ENCODE results near the gene YIPF3.
"Not testable (repeated sequence)": the region's sequence is repeated elsewhere in the genome, so short reads cannot be mapped to it uniquely, and the experiment has no call there.

Gene YIPF3

GRCh38 chr6:43516697-43517504 lies at the start of gene YIPF3, which contains the start of gene POLR1C:
YIPF3 (minus strand) TSS chr6:43516926; CDS start chr6:43516807, 119 bp downstream.
POLR1C (plus strand) TSS chr6:43517089; CDS start chr6:43517110, 21 bp downstream.
- peak; percentile 90 for DNase-seq (ENCODE audit: low read depth, low spot score)

GRCh38 chr6:43559328-43559727 lies 42.6 kb upstream of the YIPF3 start:
- DNase-seq (ENCODE audit: low read depth, low spot score): no peak

DNA sequence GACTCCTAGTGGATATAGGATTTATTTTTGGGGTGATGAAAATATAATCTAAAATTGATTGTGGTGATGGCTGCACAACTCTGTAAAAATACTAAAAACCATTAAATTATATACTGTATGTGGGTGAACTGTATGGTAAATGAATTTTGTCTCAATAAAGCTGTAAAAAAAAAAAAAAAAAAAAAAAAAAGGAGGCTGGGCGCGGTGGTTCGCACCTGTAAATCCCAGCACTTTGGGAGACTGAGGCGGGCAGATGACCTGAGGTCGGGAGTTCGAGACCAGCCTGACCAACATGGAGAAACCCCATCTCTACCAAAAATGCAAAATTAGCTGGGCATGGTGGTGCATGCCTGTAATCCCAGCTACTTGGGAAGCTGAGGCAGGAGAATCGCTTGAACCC lies 40.9 kb upstream of the YIPF3 start:
- not testable (repeated sequence) for DNase-seq (ENCODE audit: low read depth, low spot score)

DNA sequence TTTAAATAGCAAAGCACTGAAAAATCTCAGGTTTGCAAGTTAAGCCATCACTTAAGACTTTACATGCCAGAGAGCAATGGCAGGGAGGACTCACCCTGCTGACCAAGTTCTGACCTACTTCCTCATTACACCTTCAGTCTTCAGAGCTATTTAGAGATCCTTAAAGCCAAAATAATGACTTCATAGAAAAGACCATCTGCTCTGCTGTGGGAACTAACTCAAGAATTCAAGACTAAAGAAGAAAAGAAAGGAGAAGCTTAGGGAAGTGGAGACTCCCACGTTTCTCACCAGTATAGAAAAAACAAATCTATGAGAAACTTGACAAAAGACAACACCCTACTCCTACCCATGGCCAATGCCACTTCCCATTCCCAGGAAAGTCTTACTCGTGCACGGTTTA lies 30.5 kb upstream of the YIPF3 start:
- no peak for DNase-seq (ENCODE audit: low read depth, low spot score)

DNA sequence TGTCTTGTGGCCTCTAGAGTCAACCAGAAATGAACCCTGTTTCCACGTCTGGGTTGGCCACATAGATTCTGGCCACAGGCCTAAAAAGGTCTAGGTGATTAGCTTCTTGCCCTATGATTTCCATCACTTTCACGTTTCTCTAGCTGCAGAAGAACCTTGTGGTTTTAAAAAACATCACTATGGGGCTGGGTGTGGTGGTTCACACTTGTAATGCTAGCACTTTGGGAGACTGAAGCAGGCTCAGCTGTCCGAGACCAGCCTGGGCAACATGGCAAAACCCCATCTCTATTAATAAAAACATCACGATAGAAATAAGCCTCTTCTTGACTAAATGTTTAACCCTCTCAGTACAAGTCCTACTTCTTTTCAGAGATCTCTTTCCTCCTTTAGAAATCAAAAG lies 27.7 kb upstream of the YIPF3 start:
- no peak for DNase-seq (ENCODE audit: low read depth, low spot score)

DNA sequence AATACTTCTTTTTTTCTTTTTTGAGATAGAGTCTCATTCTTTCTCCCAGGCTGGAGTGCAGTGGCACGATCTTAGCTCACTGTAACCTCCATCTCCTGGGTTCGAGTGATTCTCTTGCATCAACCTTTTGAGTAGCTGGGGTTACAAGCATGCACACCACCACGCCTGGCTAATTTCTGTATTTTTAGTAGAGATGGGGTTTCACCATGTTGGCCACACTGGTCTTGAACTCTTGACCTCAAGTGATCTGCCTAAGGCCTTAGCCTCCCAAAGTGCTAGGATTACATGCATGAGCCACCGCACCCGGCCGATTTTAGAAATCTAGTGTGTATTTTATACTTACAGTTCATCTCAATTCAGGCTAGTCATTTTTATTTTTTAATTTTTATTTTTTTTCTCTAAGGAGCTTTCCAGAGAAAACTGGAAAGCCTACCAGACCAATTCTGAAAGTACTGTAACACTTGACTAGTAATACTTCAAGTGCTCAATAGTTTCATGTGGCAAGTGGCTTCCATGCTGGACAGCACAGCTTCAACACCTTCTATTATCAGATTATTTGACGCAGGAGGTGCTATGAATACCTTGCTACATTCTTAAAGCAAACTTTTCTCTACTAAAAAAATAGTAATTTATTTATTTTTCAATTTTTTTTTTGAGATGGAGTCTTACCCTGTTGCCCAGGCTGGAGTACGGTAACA lies 25.2 kb upstream of the YIPF3 start:
- DNase-seq (ENCODE audit: low read depth, low spot score): no peak

DNA sequence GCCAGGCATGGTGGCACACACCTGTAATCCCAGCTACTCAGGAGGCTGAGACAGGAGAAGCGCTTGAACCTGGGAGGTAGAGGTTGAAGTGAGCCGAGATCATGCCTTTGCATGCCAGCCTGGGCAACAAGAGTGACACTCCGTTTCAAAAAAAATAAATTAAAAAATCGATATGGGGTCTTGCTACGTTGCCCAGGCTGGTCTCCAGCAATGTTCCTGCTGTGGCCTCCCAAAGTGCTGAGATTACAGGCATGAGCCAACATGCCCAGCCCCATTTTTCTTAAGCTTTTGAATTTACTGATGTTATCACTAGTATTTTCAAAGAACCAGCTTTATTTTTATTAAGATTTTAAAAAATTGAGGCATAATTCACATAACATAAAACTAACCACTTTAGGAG lies 23.8 kb upstream of the YIPF3 start:
- DNase-seq (ENCODE audit: low read depth, low spot score): no peak

DNA sequence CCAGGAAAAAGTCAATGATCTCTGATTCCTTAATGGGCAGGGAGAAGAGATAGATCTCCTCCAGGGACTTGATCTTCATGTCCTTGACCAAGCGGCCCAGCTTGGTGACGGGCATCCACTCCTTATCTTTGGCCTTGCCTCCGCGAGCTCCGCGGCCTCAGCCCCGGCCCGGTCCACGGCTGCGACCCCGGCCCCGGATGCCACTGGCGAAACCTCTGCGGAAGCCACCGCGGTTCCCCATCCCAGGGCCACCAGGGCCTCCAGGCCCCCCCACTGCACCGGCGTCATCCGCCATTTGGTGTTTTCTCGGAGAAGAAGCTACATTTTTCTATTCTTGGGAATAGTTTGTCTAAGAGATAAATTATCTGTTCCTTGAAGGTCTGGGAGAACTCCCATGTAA lies 22.7 kb upstream of the YIPF3 start:
- not testable (repeated sequence) for DNase-seq (ENCODE audit: low read depth, low spot score)

DNA sequence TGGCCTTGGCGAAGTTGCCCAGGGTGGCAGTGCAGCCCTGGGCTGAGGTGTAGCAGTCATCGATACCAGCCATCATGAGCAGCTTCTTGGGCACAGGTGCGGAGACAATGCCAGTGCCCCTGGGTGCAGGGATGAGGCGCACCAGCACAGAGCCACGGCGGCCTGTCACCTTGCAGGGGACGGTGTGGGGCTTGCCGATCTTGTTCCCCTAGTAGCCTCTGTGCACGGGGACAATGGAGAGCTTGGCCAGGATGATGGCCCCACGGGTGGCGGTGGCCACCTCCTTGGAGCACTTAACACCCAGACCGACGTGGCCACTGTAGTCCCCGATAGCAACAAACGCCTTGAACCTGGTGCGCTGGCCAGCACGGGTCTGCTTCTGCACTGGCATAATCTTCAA lies 22.3 kb upstream of the YIPF3 start:
- DNase-seq (ENCODE audit: low read depth, low spot score): not testable (repeated sequence)

DNA sequence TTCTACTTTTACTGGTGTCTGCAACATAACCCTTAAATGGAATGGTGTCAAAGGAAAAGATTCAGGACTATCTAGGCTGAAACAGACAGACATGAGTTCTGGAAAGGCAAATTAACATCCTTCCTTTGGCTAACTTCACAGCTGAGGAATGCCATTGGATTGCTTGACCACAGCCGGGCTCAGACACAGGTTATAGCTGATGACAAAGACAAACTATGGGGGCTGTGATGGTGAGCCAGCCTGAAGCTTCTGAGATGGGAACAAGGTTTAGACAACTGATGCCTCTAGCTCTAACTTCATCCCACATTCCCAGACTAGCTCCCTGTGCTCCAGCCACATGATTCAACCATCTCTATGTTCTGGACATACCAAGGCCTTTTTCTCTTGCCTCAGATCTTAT lies 15.5 kb upstream of the YIPF3 start:
- DNase-seq (ENCODE audit: low read depth, low spot score): no peak

GRCh38 chr6:43524483-43524961 lies 7.8 kb upstream of the YIPF3 start:
- DNase-seq (ENCODE audit: low read depth, low spot score): no peak

DNA sequence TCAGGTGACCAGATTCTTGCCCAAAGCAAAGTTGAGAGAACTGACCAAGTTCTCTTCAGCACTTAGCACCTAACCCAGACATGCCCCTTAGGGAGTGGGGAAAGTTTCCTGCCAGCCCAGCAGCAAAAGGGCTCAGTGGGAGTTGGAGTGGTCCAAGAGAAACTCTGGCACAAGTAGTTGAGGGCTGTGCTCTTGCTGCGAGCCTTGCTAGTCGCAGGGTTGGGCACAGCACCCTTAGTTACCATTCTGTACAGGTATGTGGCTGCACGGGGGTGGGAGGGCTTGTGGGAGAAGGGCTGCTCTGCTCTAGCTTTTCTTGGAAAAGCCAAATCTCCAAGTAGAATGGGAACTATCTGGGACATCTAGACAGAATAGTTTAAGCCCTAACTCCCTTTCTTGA lies 6.6 kb upstream of the YIPF3 start:
- no peak for DNase-seq (ENCODE audit: low read depth, low spot score)

- no peak for DNase-seq (ENCODE audit: low read depth, low spot score)
Observed at GRCh38 chr6:43522547-43523261, 6.0 kb upstream of the YIPF3 start.

GRCh38 chr6:43521836-43522235 lies 5.1 kb upstream of the YIPF3 start:
- DNase-seq (ENCODE audit: low read depth, low spot score): no peak

- DNase-seq (ENCODE audit: low read depth, low spot score): no peak
Observed at GRCh38 chr6:43520097-43520496, 3.4 kb upstream of the YIPF3 start.

GRCh38 chr6:43517505-43518357 lies 1.0 kb upstream of the YIPF3 start:
- DNase-seq (ENCODE audit: low read depth, low spot score): no peak

- no peak for DNase-seq (ENCODE audit: low read depth, low spot score)
Observed at GRCh38 chr6:43516367-43516696, 394 bp downstream of the YIPF3 start.

- DNase-seq (ENCODE audit: low read depth, low spot score): no peak
Observed at GRCh38 chr6:43515808-43516207, 918 bp downstream of the YIPF3 start.

DNA sequence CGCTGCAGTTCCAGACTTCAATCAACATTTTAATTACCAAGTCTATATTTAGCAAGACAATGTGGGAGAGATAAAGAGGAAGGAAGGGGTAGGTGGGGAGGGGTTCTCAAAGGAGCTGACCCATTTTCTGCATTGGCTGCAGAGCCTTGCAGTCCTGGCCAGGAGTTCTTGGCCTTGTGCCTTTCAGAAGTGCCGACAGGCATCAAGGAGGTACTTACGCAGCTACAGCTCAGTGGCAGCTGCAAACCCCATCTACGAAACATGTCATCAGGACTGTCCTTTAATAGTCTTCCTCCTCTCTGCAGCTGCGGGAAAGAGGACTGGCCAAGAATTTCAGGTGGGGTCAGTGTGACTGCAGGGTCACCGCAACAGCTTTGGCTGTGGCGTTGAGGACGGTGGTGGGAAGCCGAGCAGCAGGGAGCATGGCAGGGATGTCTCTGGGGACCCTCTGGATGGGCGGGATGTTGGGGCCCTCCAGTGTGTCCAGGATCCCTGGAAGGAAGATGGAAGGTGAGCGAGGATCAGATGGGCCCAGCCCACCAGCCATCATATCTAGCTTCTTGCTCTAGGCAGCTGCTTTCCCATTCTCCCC lies 4.8 kb downstream of the YIPF3 start:
- no peak for DNase-seq (ENCODE audit: low read depth, low spot score)

- no peak for DNase-seq (ENCODE audit: low read depth, low spot score)
Observed at GRCh38 chr6:43510827-43511163, 5.9 kb downstream of the YIPF3 start.

Data from brain pericyte (primary cell).